ENCODE data around the gene BIRC6.

Gene BIRC6

GRCh38 chr2:32626639-32627221 lies 269.9 kb downstream of the BIRC6 start:
- Histone ChIP-seq H3K9me3 (ENCODE audit: control insufficient read depth, insufficient read depth, low read length) (no peaks in the 10 kb centered on the region), H3K36me3 (ENCODE audit: control insufficient read depth, low read length) (peaks cover 19% of the 10 kb centered on the region), H3K27ac (ENCODE audit: low read depth, low read length) (no peak overlapping the region), H3K9me2 (replicated peaks; ENCODE audit: control insufficient read depth, low read length) (no peaks in the 10 kb centered on the region), H3F3A (ENCODE audit: control insufficient read depth, insufficient read depth) (peaks cover 17% of the 10 kb centered on the region), H3K4me3 (ENCODE audit: low read length) (peak overlapping the region; percentile 82), H3K79me2 (ENCODE audit: control insufficient read depth, low read length) (peaks cover 21% of the 10 kb centered on the region), H3K4me1 (ENCODE audit: control insufficient read depth, low read length) (peaks cover 18% of the 10 kb centered on the region), H4K20me1 (ENCODE audit: control insufficient read depth, insufficient read depth, low read depth, low read length) (no peaks in the 10 kb centered on the region), H3K27me3 (ENCODE audit: control insufficient read depth, low read length) (no peaks in the 10 kb centered on the region), H3K4me2 (ENCODE audit: low read length) (peak overlapping the region; percentile 83)
- TF ChIP-seq CTCF (IDR thresholded peaks at IDR 0.05; ENCODE audit: low read depth, low read length, poor library complexity, severe bottlenecking): no peak
- no peak for TF ChIP-seq EZH2phosphoT487 (IDR thresholded peaks at IDR 0.05; ENCODE audit: borderline replicate concordance, low read length)

DNA sequence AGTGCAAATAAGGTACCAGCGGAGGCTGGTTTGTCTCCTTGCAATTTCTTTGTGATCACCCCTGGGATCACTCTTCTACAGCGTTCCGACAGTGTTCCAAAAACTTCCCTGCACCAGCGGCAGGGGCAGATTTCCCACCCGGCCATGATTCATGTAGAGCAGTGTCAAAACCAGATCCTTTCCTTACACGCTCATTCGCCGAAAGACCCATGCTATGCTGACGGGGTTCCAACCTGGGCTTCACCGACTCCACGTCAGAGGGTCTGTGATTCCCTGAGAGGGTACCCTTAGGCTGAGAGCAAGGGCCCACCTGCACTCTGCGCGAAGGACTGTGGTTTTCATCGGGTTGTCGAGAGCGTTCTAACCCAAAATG lies 270.6 kb downstream of the BIRC6 start:
- H3K27me3 ChIP-seq (ENCODE audit: control insufficient read depth, low read length): no peaks in the 10 kb centered on the region
- peaks cover 17% of the 10 kb centered on the region for H3F3A ChIP-seq (ENCODE audit: control insufficient read depth, insufficient read depth)
- no peaks in the 10 kb centered on the region for H3K9me2 ChIP-seq (replicated peaks; ENCODE audit: control insufficient read depth, low read length)
- H4K20me1 ChIP-seq (ENCODE audit: control insufficient read depth, insufficient read depth, low read depth, low read length): no peaks in the 10 kb centered on the region
- peaks cover 22% of the 10 kb centered on the region for H3K36me3 ChIP-seq (ENCODE audit: control insufficient read depth, low read length)
- H3K4me3 ChIP-seq (ENCODE audit: low read length): peak overlapping the region; percentile 82
- H3K4me2 ChIP-seq (ENCODE audit: low read length): peak overlapping the region; percentile 83
- no peak overlapping the region for H3K27ac ChIP-seq (ENCODE audit: low read depth, low read length)
- TF ChIP-seq EZH2phosphoT487 (IDR thresholded peaks at IDR 0.05; ENCODE audit: borderline replicate concordance, low read length): no peak
- TF ChIP-seq CTCF (IDR thresholded peaks at IDR 0.05; ENCODE audit: low read depth, low read length, poor library complexity, severe bottlenecking): no peak
- peaks cover 21% of the 10 kb centered on the region for H3K79me2 ChIP-seq (ENCODE audit: control insufficient read depth, low read length)
- no peaks in the 10 kb centered on the region for H3K9me3 ChIP-seq (ENCODE audit: control insufficient read depth, insufficient read depth, low read length)
- peaks cover 18% of the 10 kb centered on the region for H3K4me1 ChIP-seq (ENCODE audit: control insufficient read depth, low read length)

DNA sequence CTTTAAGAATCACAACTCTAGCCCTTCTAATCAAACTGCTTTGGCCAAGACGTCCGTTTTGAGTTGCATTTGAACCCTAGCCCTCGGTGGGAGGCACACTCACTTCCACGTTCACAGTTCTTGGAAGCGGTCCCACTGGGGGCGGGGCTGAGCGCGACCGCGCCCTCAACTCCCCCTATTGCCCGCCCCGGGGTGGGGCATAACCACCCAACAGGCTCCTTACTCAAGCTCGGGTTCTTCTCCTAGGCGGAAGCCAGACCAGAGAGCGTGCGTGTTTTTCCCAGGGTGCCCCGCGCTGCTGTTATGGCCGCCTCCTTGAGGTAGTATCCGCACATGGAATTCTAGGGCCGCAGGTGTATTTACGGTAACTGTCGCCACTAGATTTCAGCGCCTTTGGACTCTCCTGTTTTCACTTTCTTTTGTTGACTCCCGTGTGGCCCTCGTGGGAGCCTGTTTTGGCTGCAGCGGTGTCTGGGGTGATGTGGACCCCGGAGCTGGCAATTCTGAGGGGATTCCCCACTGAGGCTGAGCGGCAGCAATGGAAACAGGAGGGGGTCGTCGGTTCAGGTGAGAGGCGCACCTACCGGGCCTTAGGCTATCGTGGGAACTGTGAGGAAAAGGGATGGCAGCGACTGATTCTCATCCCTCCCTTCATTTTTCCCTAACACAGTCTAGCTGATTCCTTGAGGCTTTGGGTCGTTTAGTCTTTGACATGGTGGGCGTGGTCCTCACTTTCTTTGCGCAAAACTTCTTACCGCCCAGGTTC lies 271.2 kb downstream of the BIRC6 start, which contains the start of gene TTC27:
Gene TTC27, plus strand, starts transcription at position 237 of the 766 bp plus-strand sequence. Its CDS starts 243 bp downstream, at position 480.
- peaks cover 17% of the 10 kb centered on the region for H3F3A ChIP-seq (ENCODE audit: control insufficient read depth, insufficient read depth)
- H3K27ac ChIP-seq (ENCODE audit: low read depth, low read length): no peak within 1 kb of the TSS
- peak within 1 kb of the TSS; percentile 82 for H3K4me3 ChIP-seq (ENCODE audit: low read length)
- TF ChIP-seq CTCF (IDR thresholded peaks at IDR 0.05; ENCODE audit: low read depth, low read length, poor library complexity, severe bottlenecking) (no peak), EZH2phosphoT487 (IDR thresholded peaks at IDR 0.05; ENCODE audit: borderline replicate concordance, low read length) (no peak)
- H3K27me3 ChIP-seq (ENCODE audit: control insufficient read depth, low read length): no peaks in the 10 kb centered on the region
- H3K79me2 ChIP-seq (ENCODE audit: control insufficient read depth, low read length): peaks cover 21% of the 10 kb centered on the region
- H3K36me3 ChIP-seq (ENCODE audit: control insufficient read depth, low read length): peaks cover 27% of the 10 kb centered on the region
- no peaks in the 10 kb centered on the region for H3K9me3 ChIP-seq (ENCODE audit: control insufficient read depth, insufficient read depth, low read length)
- no peaks in the 10 kb centered on the region for H4K20me1 ChIP-seq (ENCODE audit: control insufficient read depth, insufficient read depth, low read depth, low read length)
- H3K4me1 ChIP-seq (ENCODE audit: control insufficient read depth, low read length): peaks cover 18% of the 10 kb centered on the region
- no peaks in the 10 kb centered on the region for H3K9me2 ChIP-seq (replicated peaks; ENCODE audit: control insufficient read depth, low read length)
- peak within 1 kb of the TSS; percentile 83 for H3K4me2 ChIP-seq (ENCODE audit: low read length)
